B cell (primary cell): ENCODE data around the gene ICOSLG. TPM values are rescaled to one million over a fixed set of nuclear protein-coding genes. Genes with fewer than 3 reads are reported as not detected.
"Not testable (repeated sequence)": the region's sequence is repeated elsewhere in the genome, so short reads cannot be mapped to it uniquely, and the experiment has no call there.

ENCODE experiments used
- ATAC-seq: fragments of 200-7000 bp; cut with Tn5 transposase; one replicate; pipeline ENCODE4 v1.10.0; 2021; ENCODE audit warnings: low read depth, mild to moderate bottlenecking, moderate number of reproducible peaks, moderate library complexity
- CTCF ChIA-PET: fragments of 350-600 bp; sonication (Branson Sonifier 250); formaldehyde crosslinking; loops from one replicate; lab custom pipeline; 2021; ENCODE audit warnings: antibody characterized with exemption, inconsistent platforms; lab: Charles Lee
- POLR2A ChIA-PET: fragments of 350-600 bp; sonication (Branson Sonifier 250); formaldehyde crosslinking; loops from one replicate; lab custom pipeline; 2021; ENCODE audit warnings: antibody characterized with exemption; lab: Charles Lee
- DNase-seq: peaks from one replicate; pipeline ENCODE4 v3.0.0; 2013
- H2AFZ ChIP-seq: 2 replicates; pipeline ENCODE4 v1.6.1; 2012; ENCODE audit warnings: mild to moderate bottlenecking, low read depth, low read length; ENCODE audit not compliant: insufficient read depth, poor library complexity, severe bottlenecking
- H3K27ac ChIP-seq, 2 donors: 1 replicate in 1 of 2; 2 replicates in 1 of 2; pipeline ENCODE4 v1.5.1; 2012 to 2013; ENCODE audit warnings: low read length in 2 of 2, mild to moderate bottlenecking in 2 of 2, moderate library complexity in 1 of 2
- H3K27me3 ChIP-seq, 4 experiments: fragments of 200-600 bp in 1 of 4; sonication (generic) in 1 of 4; replicated peaks in 1 of 4; 1 replicate in 2 of 4; 2 replicates in 2 of 4; pipeline versions ENCODE4 v1.6.1 to v1.7.0; 2013 to 2016; ENCODE audit warnings: low read length in 3 of 4, mild to moderate bottlenecking in 2 of 4, mixed read lengths in 1 of 4, moderate library complexity in 1 of 4; ENCODE audit not compliant: insufficient read depth in 4 of 4, control insufficient read depth in 3 of 4; ENCODE audit errors: control extremely low read depth in 1 of 4
- H3K36me3 ChIP-seq, 2 experiments: replicated peaks in 1 of 2; 1 replicate in 1 of 2; 2 replicates in 1 of 2; pipeline versions ENCODE4 v1.6.1 to v1.7.1; 2013; ENCODE audit warnings: low read length in 1 of 2; ENCODE audit not compliant: insufficient read depth in 2 of 2, control insufficient read depth in 1 of 2; ENCODE audit errors: control extremely low read depth in 1 of 2, extremely low read depth in 1 of 2
- H3K4me1 ChIP-seq, 2 donors: fragments of 200-600 bp in 1 of 2; sonication (generic) in 1 of 2; 1 replicate in 1 of 2; 2 replicates in 1 of 2; pipeline versions ENCODE4 v1.5.1 to v1.6.1; 2013 to 2017; ENCODE audit warnings: low read length in 2 of 2; ENCODE audit not compliant: control insufficient read depth in 2 of 2, insufficient read depth in 2 of 2
- H3K4me2 ChIP-seq: replicated peaks from 2 replicates; pipeline ENCODE3; 2012; ENCODE audit warnings: mild to moderate bottlenecking, low read depth, low read length; ENCODE audit not compliant: poor library complexity, severe bottlenecking
- H3K4me3 ChIP-seq, 5 experiments: fragments of 200-600 bp in 1 of 5; sonication (generic) in 1 of 5; 1 replicate in 3 of 5; 2 replicates in 2 of 5; pipeline versions ENCODE4 v1.5.1 to v1.7.0; 2011 to 2016; ENCODE audit warnings: low read length in 4 of 5, mild to moderate bottlenecking in 4 of 5, low read depth in 2 of 5, control low read depth in 1 of 5, moderate library complexity in 1 of 5; ENCODE audit not compliant: insufficient read depth in 1 of 5; ENCODE audit errors: control extremely low read depth in 1 of 5, extremely low read depth in 1 of 5
- H3K79me2 ChIP-seq: fragments of 200-600 bp; sonication (generic); one replicate; pipeline ENCODE4 v1.6.0; 2016; ENCODE audit warnings: low read length; ENCODE audit not compliant: control insufficient read depth, insufficient read depth
- H3K9ac ChIP-seq: fragments of 200-600 bp; sonication (generic); 2 replicates; pipeline ENCODE4 v1.6.1; 2017; ENCODE audit warnings: mild to moderate bottlenecking, low read length, moderate library complexity
- H3K9me3 ChIP-seq, 3 donors: one replicate each; pipeline versions ENCODE4 v1.6.1 to v1.7.1; 2013; ENCODE audit warnings: low read length in 2 of 3; ENCODE audit not compliant: control insufficient read depth in 2 of 3, insufficient read depth in 1 of 3; ENCODE audit errors: control extremely low read depth in 1 of 3
- H4K20me1 ChIP-seq: 2 replicates; pipeline ENCODE4 v1.6.0; 2012; ENCODE audit warnings: mild to moderate bottlenecking, low read length; ENCODE audit not compliant: insufficient read depth, control insufficient read depth, poor library complexity, severe bottlenecking
- H3K27ac Mint-ChIP-seq: one replicate; pipeline ENCODE4 v1.8.0; 2021; ENCODE audit warnings: mixed read lengths
- H3K27me3 Mint-ChIP-seq: one replicate; pipeline ENCODE4 v1.8.0; 2021; ENCODE audit warnings: mixed read lengths
- H3K4me1 Mint-ChIP-seq: one replicate; pipeline ENCODE4 v1.8.0; 2021; ENCODE audit warnings: mixed read lengths
- H3K4me3 Mint-ChIP-seq: one replicate; pipeline ENCODE4 v1.8.0; 2021; ENCODE audit warnings: mixed read lengths
- H3K9me3 Mint-ChIP-seq: one replicate; pipeline ENCODE4 v1.8.0; 2022; ENCODE audit warnings: mixed read lengths; ENCODE audit not compliant: insufficient read depth
- WGBS: methylation state at CpG from one replicate; pipeline ENCODE4 v1.1.5; 2013; ENCODE audit warnings: missing lambda C conversion rate; ENCODE audit not compliant: insufficient coverage; 5-methylcytosine and 5-hydroxymethylcytosine counted together
- intact Hi-C: fragments of 100-400 bp; cut with micrococcal nuclease; formaldehyde crosslinking; loops from one replicate; pipeline ENCODE4 v1.10.0; 2022
- polyA plus RNA-seq: library from polyadenylated mRNA; depleted of rRNA; stranded (reverse); fragments of >200 nt; gene quantifications from 2 replicates; pipeline ENCODE4 v1.2.3, GENCODE V29; 2012
- small RNA-seq: library from RNA; depleted of rRNA; stranded (forward); fragments of <200 nt; gene quantifications from one replicate; pipeline ENCODE3, GENCODE V24; 2012; ENCODE audit warnings: low replicate concordance, low read depth; ENCODE audit not compliant: insufficient read length
- total RNA-seq, 2 donors: library from RNA; stranded (reverse); fragments of 120-200 nt in 1 of 2; gene quantifications; 1 replicate in 1 of 2; 2 replicates in 1 of 2; pipeline versions ENCODE4 v1.2.3 to v1.2.4, GENCODE V29; 2013 to 2022

Gene ICOSLG
- total and polyA plus RNA-seq, 2 donors (not counting 1 experiment from before 2014, with no cell fraction given), result 40.2 to 124 TPM

DNA sequence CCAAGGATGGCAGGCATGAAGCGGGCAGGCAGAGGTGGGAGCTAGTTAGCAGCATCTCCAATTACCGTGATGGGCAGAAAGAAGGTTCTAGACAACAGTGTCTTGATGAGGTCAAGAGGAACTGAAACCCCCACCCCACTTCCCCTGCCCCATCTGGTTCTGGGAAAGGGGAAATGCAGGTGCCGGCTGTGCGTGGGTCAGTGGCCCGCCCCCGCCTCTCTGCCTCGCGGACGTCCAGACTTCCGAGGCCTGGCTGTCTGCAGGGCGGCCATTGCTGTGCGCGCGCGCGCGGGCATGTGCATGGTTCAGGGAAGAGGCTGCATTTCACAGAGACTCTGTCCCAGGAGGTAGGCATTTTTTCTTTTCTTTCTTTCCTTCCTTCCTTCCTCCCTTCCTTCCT is 65.6 kb downstream of the ICOSLG start:
- H3K27me3 ChIP-seq, H3K36me3 ChIP-seq, H3K27ac Mint-ChIP-seq, DNase-seq, H3K9me3 ChIP-seq, H3K79me2 ChIP-seq, intact Hi-C loops, H3K9me3 Mint-ChIP-seq, H3K4me2 ChIP-seq, H3K4me3 Mint-ChIP-seq, H3K4me1 Mint-ChIP-seq, H3K27me3 Mint-ChIP-seq, CTCF ChIA-PET, H3K9ac ChIP-seq, H2AFZ ChIP-seq, POLR2A ChIA-PET, H3K4me3 ChIP-seq, H3K4me1 ChIP-seq, H4K20me1 ChIP-seq, H3K27ac ChIP-seq: not testable (repeated sequence)
- no CpG with 5 or more reads among the region's 17 CpGs for WGBS
- peak; percentile 90 for ATAC-seq

Small RNAs within 50 kb of the gene (small RNA-seq; reads per million reads assigned to genes)
- gene AP001059.3, result not detected

Other genes with a start within 250 kb of the ICOSLG start
- 145 and 153 TPM in 2 replicates for gene TRAPPC10, start 228.6 kb downstream of the ICOSLG start, total RNA-seq
- 61.7 and 76.9 TPM in 2 replicates for gene TRAPPC10, start 228.6 kb downstream of the ICOSLG start, polyA plus RNA-seq
- 9.1 and 13.5 TPM in 2 replicates for gene PWP2, start 133.5 kb downstream of the ICOSLG start, total RNA-seq
- gene PWP2, start 133.5 kb downstream of the ICOSLG start, polyA plus RNA-seq, result 3.6 and 7.7 TPM in 2 replicates
- gene GATD3, start 107.3 kb downstream of the ICOSLG start, total RNA-seq, result 27.7 and 28.5 TPM in 2 replicates
- 27.7 and 45.7 TPM in 2 replicates for gene GATD3, start 107.3 kb downstream of the ICOSLG start, polyA plus RNA-seq
- not detected in 2 replicates for gene DNMT3L, start 21.0 kb upstream of the ICOSLG start, total RNA-seq
- gene DNMT3L, start 21.0 kb upstream of the ICOSLG start, polyA plus RNA-seq, result not detected in 2 replicates
- gene AIRE, start 44.9 kb upstream of the ICOSLG start, total RNA-seq, result 0.24 TPM in 1 of 2 replicates, not detected in the other
- gene AIRE, start 44.9 kb upstream of the ICOSLG start, polyA plus RNA-seq, result 0.37 TPM in 1 of 2 replicates, not detected in the other
- gene PFKL, start 59.1 kb upstream of the ICOSLG start, total RNA-seq, result 318 and 329 TPM in 2 replicates
- 267 and 281 TPM in 2 replicates for gene PFKL, start 59.1 kb upstream of the ICOSLG start, polyA plus RNA-seq
- gene CFAP410, start 98.4 kb upstream of the ICOSLG start, total RNA-seq, result 62.4 and 69.2 TPM in 2 replicates
- gene CFAP410, start 98.4 kb upstream of the ICOSLG start, polyA plus RNA-seq, result 90.9 and 98.8 TPM in 2 replicates
- 1.4 and 1.6 TPM in 2 replicates for gene TRPM2, start 112.7 kb upstream of the ICOSLG start, total RNA-seq
- 5.4 and 8.4 TPM in 2 replicates for gene TRPM2, start 112.7 kb upstream of the ICOSLG start, polyA plus RNA-seq
- 3.3 and 3.8 TPM in 2 replicates for gene LRRC3, start 214.6 kb upstream of the ICOSLG start, total RNA-seq
- 0.36 and 0.46 TPM in 2 replicates for gene LRRC3, start 214.6 kb upstream of the ICOSLG start, polyA plus RNA-seq